ENCODE data around the gene UST. TPM values are rescaled to one million over a fixed set of nuclear protein-coding genes. Genes with fewer than 3 reads are reported as not detected.

UST gene
- total and polyA plus RNA-seq, 2 of the 8 experiments (the other 6 are each of a cell fraction or from before 2014, with no cell fraction given), result 13.5 to 34.5 TPM

DNA sequence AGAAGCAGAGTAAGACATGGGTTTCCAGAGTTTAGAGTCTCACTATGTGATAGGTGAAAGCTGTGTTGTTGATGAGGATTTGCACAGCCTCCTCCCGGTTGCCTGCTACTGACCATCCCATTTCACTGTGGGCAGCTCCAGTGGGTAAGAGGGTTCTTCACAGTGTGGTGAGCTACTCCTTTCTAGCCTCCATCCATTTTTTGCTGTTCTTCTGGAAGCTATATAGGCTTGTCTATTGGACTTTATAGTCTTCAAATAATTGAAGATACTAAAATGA, 13.4 kb downstream of the UST start:
- POLR2A ChIA-PET (ENCODE audit: partially characterized antibody), result interaction anchor here (1.2 to 4.4 kb wide), 3 partner anchors 8 to 29 kb away, joined by 3 to 16 read pairs (median 7); partner anchors contain the start of gene UST
- Histone ChIP-seq H3K79me2 (ENCODE audit: control insufficient read depth in 1 of 2, insufficient read depth in 2 of 2, low read length in 2 of 2) (peaks cover 15 to 92% of the 10 kb centered on the region in 2 experiments), H3K18ac (ENCODE audit: extremely low read depth, low read length) (peak overlapping the region; percentile 81), H2BK120ac (replicated peaks; ENCODE audit: low read depth, low read length) (no peak overlapping the region), H4K5ac (ENCODE audit: insufficient read length, low read depth, low read length) (no peak overlapping the region), H3K9ac (replicated peaks in 1 of 4; ENCODE audit: extremely low read depth in 1 of 4, low read depth in 3 of 4, low read length in 3 of 4) (no peak overlapping the region), H2AFZ (ENCODE audit: low read length) (no peak overlapping the region), H2BK5ac (ENCODE audit: low read depth, low read length) (no peak overlapping the region), H2BK12ac (ENCODE audit: low read depth, low read length) (no peak overlapping the region; the same call in 1 of the 2 replicates), H3K23ac (ENCODE audit: insufficient read length) (no peak overlapping the region), H3K14ac (ENCODE audit: insufficient read length) (no peak overlapping the region), H4K91ac (replicated peaks; ENCODE audit: insufficient read length, low read length) (no peak overlapping the region), H3K79me1 (ENCODE audit: low read depth, low read length) (peaks cover 9% of the 10 kb centered on the region), H3K4ac (replicated peaks; ENCODE audit: insufficient read length, low read depth, low read length) (no peak overlapping the region), H2BK20ac (ENCODE audit: low read length) (no peak overlapping the region), H3K23me2 (ENCODE audit: low read depth, low read length) (no peaks in the 10 kb centered on the region), H3K56ac (replicated peaks; ENCODE audit: insufficient read length, low read depth, low read length) (no peak overlapping the region), H2AK5ac (ENCODE audit: low read depth, low read length) (peak overlapping the region; percentile 11; the same call in 1 of the 2 replicates), H3K4me2 (ENCODE audit: insufficient read depth in 1 of 2, low read depth in 2 of 2, low read length in 2 of 2) (no peak overlapping the region; a peak in 1 of 4 replicates), H3K4me3 (ENCODE audit: extremely low read depth in 1 of 4, insufficient read depth in 2 of 4, low read depth in 3 of 4, low read length in 4 of 4) (no peak overlapping the region), H3K9me3 (ENCODE audit: insufficient read depth in 2 of 2, low read depth in 1 of 2, low read length in 1 of 2) (no peaks in the 10 kb centered on the region), H3K36me3 (ENCODE audit: control insufficient read depth in 2 of 4, insufficient read depth in 4 of 4, low read length in 3 of 4) (no peaks in the 10 kb centered on the region), H4K20me1 (replicated peaks in 1 of 2; ENCODE audit: control insufficient read depth in 1 of 2, insufficient read depth in 2 of 2, low read length in 2 of 2) (peaks cover 3 to 15% of the 10 kb centered on the region in 2 experiments), H3K4me1 (replicated peaks in 1 of 4; ENCODE audit: control insufficient read depth in 3 of 4, insufficient read depth in 4 of 4, low read length in 3 of 4) (peaks cover 7 to 18% (median 16%) of the 10 kb centered on the region in 4 experiments), H2BK15ac (ENCODE audit: low read length) (no peak overlapping the region), H3K27ac (ENCODE audit: low read depth, low read length) (no peak overlapping the region), H3K27me3 (replicated peaks in 1 of 4; ENCODE audit: control insufficient read depth in 3 of 4, extremely low read depth in 1 of 4, insufficient read depth in 3 of 4, low read length in 3 of 4) (no peaks in the 10 kb centered on the region), H4K8ac (ENCODE audit: extremely low read depth, insufficient read depth, low read length) (no peak overlapping the region)
- 94% methylated on average over 1 of the region's 1 CpG; no CpG with 5 or more reads in 1 of the 2 experiments for WGBS, 2 experiments (ENCODE audit: extremely low coverage in 1 of 2, insufficient coverage in 1 of 2, insufficient read length in 1 of 2, insufficient replicate concordance in 2 of 2, low coverage in 1 of 2, low lambda C conversion rate in 2 of 2, missing lambda C conversion rate in 1 of 2)
- DNase-seq (ENCODE audit: low read depth in 1 of 2, low spot score in 2 of 2) (no peak), FAIRE-seq (no peak)
- TF ChIP-seq, protein P1, sequence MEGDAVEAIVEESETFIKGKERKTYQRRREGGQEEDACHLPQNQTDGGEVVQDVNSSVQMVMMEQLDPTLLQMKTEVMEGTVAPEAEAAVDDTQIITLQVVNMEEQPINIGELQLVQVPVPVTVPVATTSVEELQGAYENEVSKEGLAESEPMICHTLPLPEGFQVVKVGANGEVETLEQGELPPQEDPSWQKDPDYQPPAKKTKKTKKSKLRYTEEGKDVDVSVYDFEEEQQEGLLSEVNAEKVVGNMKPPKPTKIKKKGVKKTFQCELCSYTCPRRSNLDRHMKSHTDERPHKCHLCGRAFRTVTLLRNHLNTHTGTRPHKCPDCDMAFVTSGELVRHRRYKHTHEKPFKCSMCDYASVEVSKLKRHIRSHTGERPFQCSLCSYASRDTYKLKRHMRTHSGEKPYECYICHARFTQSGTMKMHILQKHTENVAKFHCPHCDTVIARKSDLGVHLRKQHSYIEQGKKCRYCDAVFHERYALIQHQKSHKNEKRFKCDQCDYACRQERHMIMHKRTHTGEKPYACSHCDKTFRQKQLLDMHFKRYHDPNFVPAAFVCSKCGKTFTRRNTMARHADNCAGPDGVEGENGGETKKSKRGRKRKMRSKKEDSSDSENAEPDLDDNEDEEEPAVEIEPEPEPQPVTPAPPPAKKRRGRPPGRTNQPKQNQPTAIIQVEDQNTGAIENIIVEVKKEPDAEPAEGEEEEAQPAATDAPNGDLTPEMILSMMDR (IDR thresholded peaks at IDR 0.05; ENCODE audit: control extremely low read depth in 1 of 3, insufficient read depth in 1 of 3, low read depth in 1 of 3, low read length in 3 of 3), result no peak
- no peak for TF ChIP-seq BACH1 (IDR thresholded peaks at IDR 0.05; ENCODE audit: low read length)
- CTCF ChIA-PET (ENCODE audit: partially characterized antibody), result interaction anchor here (1.2 to 1.4 kb wide), 2 partner anchors 90 to 151 kb away, joined by 3 to 4 read pairs; no protein-coding TSS in a partner anchor

All from H1 (cell line).